OCI-M1 (cell line): ENCODE results near the gene XPNPEP2.

Experiments
- DNase-seq: peaks from one replicate; lab custom pipeline; 2025; lab: John Stamatoyannopoulos, UW

XPNPEP2 gene, protein sequence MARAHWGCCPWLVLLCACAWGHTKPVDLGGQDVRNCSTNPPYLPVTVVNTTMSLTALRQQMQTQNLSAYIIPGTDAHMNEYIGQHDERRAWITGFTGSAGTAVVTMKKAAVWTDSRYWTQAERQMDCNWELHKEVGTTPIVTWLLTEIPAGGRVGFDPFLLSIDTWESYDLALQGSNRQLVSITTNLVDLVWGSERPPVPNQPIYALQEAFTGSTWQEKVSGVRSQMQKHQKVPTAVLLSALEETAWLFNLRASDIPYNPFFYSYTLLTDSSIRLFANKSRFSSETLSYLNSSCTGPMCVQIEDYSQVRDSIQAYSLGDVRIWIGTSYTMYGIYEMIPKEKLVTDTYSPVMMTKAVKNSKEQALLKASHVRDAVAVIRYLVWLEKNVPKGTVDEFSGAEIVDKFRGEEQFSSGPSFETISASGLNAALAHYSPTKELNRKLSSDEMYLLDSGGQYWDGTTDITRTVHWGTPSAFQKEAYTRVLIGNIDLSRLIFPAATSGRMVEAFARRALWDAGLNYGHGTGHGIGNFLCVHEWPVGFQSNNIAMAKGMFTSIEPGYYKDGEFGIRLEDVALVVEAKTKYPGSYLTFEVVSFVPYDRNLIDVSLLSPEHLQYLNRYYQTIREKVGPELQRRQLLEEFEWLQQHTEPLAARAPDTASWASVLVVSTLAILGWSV

DNA sequence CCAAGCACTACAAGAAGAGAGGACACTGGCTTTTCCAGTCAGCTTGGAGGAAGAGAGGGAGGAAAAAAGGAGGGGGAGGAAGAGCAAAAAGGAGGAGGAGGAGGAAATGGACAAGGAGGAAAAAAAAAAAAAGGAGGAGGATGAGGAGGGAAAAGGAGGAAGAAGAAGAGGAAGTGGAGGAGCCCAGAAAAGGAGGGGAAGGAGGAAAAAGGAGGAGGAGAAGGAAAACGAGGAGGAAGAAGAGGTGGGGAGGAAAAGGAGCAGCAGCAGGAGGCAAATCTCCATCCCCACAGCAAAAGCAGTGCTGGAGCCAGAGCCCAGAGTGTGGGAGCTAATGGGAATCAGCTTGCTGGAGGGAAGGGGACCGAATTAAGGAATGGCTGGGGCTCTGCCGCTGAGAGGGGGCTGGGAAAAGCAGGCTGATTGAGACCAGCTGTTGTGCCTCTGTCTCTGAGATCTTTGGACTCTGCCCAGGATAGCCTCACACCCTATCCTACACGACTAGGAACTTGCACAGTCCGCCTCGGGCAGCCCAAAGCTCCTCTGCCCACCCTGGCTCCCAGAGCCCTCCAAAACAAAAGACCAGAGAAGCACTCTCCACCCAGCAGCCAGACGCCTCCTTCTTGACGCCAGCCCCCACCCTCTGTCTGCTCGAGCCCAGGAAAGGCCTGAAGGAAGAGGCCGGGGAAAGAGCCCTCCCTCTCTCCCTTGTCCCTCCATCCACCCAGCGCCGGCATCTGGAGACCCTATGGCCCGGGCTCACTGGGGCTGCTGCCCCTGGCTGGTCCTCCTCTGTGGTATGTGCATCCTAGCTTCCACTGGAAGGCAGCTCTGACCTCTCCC lies at the start of gene XPNPEP2:
Gene XPNPEP2 (plus strand): TSS at position 514 of the 843 bp plus-strand sequence. CDS start 235 bp downstream, at position 749.
- no peak for DNase-seq

DNA sequence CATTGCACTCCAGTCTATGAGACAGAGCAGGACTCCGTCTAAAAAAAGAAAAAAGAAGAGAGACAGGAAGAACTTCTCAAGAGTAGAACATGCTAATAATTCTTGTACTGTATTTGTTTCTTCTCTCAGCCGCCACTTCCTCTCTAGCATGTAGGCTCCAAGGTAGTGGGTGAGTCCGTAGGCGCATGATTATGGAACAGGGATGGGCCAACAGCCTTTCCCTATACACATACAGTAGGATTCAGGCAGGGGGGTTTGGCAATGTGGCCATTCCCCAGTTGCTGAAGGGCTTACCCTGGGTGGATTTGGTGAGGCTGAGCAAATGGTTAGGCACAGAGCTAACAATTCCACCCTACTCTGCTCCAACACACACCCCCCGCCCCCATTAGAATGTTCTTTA lies 49.0 kb upstream of the XPNPEP2 start:
- no peak for DNase-seq

DNA sequence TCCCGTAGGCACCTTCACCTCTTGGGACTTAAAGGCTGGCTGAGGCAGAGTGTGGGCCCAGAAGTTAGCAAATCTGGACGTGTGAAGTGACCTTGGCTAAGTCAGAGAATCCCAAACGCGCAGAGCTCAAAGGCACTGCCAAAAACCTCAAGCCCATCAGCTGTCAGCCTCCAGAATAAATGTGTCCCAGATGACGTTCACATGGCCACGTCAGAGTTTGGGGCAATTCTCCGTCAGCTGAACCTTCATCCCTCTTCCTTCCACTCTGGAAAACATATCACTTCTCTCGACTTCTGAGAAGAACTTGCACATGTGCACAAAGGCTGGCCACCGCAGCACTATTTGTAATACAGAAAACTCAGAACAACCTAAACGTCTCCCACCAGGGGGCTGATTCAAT lies 48.3 kb upstream of the XPNPEP2 start:
- no peak for DNase-seq

DNA sequence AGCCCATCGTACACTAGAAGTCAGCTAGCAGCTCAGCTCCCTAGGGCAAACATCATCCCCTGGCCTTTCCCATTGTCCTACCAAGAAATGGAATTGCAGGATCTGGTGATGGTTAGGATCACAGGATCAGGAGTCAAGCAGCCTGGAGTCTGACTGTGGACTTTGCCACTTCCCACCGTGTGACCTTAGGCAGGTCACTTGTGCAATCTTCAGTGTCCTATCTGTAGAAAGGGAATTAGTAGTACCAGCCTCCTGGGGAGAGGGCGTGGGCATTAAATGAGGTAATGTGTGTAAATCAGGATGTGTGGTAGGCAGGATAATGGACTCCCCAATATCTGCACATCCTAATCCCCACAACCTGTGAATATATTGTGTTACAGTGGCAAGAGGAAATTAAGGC lies 45.4 kb upstream of the XPNPEP2 start:
- no peak for DNase-seq

DNA sequence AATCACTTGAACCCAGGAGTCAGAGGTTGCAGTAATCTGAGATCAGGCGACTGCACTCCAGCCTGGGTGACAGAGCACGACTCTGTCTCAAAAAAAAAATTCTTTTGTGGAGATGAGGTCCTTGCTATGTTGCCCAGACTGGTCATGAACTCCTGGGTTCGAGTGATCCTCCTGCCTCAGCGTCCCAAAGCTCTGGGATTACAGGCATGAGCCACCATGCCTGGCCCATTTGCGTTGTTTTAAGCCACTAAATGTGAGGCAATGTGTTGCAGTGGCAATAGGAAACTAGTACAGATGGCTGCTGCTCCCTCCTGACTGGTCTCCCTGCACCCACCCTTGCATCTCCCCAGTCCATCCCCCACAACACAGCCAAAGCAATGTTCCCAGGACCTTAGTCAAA lies 44.0 kb upstream of the XPNPEP2 start:
- no peak for DNase-seq

DNA sequence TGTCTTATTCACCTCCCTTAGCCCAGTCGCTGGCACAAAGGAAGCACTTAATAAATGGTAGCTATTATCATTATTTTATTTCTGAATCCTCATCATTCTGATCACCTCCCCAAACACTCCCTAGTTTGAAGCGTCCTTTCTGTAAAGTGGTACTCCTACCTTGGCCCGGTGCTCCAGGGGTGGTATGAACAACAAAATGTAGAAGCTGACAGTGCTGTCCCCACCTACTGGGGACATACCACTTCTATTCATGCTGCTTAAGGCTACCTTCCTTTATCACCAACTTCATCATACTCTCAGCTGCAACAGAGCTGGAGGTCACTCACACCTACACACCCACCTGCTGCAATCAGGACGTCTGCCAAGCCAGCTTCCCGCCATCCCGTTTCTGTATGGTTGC lies 43.2 kb upstream of the XPNPEP2 start:
- DNase-seq = no peak

DNA sequence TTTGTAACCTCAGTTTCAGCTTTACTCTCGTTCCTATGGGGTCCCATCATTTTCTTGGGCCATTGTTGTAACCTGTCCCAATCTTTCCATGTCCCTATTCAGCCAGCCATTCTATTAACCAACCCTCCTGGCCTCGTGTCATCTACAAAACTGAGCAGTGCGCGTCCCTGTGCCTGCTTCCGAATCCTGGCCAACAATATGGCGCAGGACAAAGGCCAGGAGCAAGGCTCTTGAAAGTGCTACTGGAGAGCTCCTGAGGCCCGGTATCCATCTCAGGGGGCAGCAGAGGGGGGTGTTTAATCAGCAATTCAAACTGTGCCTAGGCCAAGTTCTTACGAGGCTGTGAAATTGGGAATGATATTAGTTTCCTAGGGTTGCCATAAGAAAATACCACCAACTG lies 42.8 kb upstream of the XPNPEP2 start:
- no peak for DNase-seq

DNA sequence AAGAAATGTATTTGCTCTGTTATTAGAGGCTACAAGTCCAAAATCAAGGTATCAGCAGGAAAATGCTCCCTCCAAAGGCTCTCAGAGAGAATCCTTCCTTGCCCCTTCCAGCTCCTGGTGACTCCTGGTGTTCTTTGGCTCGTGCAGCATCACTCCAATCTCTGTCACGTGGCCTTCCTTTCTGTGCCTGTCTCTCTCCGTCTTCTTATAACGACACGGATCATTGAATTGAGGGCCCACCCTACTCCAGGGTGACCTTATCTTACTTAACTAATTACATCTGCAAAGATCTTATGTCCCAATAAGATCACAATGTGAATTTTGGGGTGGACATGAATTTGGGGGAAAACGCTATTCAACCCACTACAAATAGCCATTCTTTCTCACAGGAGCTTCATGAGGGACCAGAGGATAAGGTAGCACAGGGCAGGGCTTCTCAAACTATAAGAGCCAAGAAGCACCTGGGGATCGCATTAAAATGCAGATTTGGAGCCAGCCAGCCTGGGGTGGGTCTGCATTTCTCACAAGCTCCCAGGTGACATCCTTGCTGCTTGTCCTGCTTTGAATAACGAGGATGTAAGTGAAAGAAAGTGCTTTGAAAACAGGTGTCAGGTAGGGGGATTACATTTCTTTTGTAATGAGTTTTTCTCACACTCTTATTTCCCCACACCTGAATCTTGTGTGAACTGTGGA lies 42.2 kb upstream of the XPNPEP2 start:
- DNase-seq = no peak

DNA sequence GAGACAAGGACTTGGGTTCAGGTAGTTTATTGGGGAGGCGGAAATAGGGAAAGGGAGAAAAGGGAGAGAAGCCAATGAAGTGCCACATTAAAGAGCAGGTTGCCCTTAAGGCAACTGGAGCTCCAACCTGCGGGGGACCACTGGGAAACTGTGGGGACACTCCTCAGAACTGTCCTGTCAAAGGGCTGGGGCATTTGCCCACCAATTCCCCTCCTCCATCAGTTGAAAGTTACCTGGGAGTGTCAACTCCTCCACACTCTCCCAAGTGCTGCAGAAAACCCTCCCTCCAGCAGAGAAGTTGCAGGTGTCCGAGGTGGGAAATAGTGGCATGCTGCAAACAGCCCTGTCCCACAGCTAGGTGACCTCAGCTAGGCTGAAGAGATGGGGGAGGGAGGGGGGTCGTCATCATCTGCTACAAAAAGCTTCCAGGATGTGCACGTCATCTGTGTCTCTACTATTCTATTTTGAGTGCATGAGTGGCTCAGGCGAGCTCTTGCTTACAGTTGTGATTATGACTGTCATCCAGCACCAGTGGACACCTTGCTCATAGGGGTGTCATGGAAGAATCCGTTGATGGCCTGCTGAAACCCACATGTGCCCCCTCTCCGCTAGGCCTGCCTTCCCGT lies 41.5 kb upstream of the XPNPEP2 start:
- no peak for DNase-seq

DNA sequence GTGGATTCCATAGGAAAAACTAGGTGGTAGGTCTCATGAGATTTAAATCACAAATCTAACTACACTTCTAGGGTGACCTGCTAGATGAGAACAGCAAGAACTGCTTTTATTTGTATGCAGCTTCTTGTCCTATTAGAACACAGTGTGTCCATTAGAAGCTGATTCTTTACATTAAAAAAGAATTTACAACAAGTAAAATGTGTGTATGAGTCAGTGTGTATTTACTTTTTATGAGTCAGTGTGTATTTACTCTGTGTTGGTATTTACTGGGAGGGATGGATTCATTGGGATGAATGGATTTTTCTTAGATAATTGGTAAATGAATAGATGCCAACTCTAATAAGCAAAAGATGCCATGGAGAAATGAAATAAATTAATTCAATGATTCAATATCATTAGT lies 40.6 kb upstream of the XPNPEP2 start:
- no peak for DNase-seq

DNA sequence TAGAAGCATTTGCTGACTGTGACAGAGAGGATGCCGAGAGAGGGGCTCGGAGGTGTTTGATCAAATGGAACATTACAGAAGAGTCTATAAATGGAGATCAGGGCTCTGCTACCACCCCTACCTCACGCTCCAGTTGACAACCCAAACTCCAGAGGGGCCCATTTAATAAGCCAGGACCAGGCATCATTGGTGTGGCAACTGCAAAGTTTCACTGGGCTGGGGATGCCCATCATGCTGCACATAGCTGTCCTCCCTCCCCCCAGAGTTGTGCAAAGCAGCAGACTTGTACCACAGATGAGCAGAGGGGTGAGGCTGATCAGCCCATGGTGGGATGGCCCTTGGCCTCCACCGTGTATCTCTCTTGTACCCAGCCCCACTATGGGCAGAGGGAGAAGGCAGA lies 38.2 kb upstream of the XPNPEP2 start:
- DNase-seq = no peak

DNA sequence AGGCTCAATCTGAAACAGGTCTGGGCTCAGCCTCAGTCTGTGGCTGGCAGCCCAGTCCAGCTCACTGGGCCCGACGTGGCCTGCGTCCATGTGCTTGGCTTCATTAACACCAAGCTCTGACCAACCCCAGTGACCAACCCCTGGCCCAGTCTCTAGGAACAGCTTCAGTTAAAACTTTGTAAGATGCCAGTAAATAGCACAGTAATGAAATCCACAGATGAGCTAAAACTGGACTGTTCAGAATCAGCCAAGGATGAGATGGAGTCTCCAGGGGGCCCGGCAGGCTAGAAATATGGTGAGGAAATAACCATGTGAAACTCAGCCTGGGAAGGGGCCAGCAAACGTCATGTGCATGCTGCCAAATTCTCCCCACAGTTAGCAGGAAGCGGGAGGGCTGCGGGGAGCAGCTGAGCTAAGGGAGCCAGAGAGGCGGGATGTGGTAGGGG lies 37.1 kb upstream of the XPNPEP2 start:
- no peak for DNase-seq

DNA sequence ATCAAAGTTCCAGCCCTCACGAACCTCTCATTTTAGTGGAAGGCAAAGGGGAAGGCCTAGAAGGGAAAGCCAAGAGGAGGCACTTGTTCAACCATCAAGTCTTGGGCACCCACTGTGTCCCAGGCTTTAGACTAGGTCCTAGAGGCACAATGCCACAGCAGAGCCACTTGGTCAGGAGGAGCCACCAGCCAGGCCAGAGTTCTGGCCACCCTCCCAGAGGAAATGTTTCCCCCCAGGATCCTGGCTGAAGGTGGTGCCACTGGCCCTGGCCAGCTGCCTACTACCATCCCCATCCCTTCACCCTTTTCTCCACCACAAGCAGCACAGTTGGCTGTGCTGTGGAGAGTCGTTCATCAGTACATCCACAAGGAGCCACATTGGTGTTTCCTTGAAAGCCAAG lies 34.3 kb upstream of the XPNPEP2 start:
- no peak for DNase-seq

DNA sequence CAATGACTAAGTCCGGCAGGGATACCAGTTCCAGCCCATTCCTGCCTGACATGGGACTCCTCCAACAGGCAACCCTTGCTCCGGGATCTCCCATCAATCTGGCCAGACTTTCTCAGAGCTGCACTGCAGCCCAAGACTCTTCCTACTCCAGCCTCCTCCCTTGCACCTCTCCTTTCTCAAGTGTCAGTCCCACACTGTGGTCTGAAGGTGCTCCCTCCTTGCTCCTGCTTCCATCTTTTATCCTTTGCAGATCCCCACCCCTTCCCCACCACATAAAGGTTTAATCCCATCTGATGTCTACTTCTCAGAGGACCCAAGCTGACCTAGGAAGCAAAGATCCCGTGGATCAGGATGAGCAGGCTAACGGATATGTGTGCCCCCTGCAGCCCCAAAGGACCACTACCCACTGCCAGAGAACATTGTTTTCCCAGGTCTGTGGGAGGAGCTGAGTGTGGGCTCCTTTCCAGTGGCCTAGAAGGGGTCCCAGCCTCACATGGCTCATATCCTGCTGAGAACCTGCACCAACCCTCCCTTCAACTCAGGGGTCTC lies 33.3 kb upstream of the XPNPEP2 start:
- no peak for DNase-seq

DNA sequence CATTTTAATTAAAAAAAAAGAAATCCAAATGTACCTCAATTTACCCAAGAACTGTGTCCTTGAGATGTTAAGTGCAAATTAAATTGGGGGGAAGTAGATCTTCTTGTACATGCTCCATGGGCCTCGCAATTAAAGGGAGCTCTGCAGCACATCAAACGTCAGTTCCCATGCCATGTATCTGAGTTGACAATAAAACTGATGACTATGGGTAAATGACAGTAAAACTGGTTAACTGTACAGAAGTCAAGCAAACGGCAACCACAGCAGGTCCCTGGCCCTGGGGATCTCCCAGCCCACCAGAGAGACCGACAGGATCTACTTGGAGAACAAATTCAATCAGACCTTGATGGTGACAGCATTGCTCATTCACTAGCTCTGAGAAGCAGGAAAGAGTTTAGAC lies 32.8 kb upstream of the XPNPEP2 start:
- no peak for DNase-seq

DNA sequence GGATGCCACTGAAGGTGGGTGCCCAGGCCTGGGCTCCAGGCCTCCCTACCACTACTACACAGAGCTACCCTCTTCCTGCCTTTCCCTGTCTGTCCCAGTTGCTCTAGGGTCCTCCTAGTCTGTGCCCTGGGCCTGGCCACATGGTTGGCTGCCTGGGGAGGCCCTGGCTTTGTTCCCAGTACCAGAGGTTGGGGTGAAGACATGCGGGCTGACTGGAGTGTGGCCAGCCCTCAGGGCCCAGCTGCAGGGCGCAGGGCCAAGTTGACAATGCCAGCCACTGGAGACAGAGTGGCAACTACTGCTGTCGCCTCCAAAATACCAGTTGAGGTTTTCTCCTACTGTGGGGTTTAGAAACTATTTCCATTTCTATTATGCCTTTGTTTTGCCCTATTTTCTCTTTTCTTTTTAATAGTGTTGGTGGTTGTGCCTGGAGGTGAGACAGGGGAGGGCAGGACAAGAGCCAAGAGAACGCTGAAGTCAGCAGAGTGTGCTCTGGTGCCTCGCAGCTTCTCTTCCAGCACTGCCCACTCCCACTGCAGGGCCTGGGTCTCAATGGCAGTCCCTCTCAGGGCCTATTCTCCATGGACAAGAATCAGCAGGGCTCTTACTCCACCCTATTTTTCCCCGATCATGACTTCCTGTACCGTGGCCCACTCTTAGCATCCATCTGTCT lies 32.2 kb upstream of the XPNPEP2 start:
- no peak for DNase-seq

DNA sequence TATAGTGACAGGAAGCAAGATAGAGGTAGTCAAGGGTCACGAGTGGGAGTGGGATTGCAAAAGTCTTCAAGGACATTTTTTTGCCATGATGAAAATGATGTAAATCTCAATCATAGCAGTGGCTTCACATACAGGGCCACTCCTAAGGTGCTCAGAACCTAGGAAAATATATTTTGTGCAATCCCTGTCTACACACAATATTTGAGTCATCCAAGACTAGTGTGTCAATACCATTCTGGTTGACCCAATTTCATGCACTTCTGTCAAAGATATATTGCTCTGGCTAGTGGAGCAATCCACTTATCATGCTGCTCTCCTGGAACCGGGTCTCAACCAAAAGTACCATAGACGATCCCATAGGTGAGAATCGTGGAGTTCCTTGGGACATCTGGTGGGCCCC lies 24.2 kb upstream of the XPNPEP2 start:
- DNase-seq = no peak

DNA sequence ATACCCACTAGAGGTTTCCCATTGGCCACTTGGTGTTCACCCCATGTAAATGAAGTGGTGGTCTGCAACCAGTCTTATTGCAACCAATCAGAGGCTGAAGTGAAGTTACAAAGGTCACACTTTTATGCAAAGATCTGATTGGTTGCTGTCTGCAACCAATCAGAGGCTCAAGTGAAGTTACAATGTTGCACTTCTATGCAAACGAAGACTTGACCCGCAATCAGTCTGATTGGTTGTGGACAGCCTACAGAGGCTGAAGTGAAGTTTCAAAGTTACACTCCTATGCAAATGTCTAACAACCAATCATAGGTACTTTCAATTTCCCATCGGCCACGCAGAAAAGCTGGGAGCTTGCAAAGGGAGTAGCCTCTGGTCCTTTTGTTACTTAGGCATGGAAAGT lies 22.3 kb upstream of the XPNPEP2 start:
- peak; percentile 3 for DNase-seq

DNA sequence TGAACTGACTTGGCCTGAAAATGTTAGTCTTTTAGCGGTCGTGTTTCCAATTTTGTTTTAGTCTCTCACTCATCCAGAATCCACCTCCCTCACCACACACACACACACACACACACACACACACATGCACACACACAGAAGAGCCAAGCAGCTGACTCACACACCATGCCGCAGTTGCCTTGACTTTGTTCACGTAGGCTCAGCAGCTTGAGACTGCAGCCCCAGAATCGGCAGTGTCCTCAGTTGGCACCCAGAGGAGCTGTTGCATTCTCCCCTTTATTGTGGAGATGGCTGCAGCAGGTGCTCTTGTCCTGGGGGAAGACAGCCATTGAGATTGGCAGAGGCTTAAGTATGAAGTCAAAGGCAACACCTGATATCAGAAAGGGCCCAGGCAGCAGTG lies 20.9 kb upstream of the XPNPEP2 start:
- no peak for DNase-seq

DNA sequence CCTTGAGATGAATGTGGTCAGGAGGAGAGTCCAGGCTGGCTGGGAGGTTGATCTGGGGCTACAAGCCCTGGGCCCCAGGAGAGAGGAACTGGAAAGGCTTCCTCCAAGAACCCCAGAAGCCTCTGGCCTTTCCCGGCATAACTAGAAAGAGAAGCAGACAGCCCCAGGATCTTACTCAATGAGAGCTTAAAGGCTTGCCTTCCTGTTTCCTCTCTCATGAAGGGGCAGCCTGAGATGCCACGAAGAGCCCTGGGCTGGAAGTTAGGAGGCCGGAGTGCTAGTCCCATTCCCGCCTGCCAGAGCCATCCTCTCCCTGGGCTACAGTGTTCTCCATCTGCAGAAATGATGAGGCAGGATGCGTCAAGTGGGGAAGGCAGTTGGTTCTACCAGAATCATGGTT lies 20.1 kb upstream of the XPNPEP2 start:
- DNase-seq = no peak

DNA sequence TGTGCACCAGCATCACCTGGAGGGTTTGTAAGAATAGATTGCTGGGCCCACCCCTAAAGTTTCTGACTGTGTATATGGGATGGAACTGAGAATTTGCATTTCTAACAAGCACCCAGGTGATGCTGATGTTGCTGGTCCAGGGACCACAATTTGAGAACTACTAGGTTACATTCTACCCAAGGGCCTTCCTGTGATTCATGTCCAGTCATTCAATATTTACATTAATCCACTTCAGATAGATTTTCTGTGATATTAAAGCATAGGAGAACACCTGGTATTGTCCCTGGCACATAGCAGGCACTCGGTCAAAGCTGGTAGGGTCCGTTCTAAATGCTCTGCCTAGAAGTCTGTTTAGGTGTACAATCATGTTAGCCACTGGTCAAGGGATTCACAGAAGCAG lies 19.5 kb upstream of the XPNPEP2 start:
- DNase-seq = no peak
